H1 (cell line): ENCODE data around the gene MYH11. TPM values are rescaled to one million over a fixed set of nuclear protein-coding genes. Genes with fewer than 3 reads are reported as not detected.
"Not testable (repeated sequence)": the region's sequence is repeated elsewhere in the genome, so short reads cannot be mapped to it uniquely, and the experiment has no call there.

Experiments
- CTCF ChIA-PET: fragments of 300-600 bp; sonication (Branson Sonifier 250); formaldehyde crosslinking; loops from one replicate; lab custom pipeline; 2021; ENCODE audit not compliant: partially characterized antibody; lab: Charles Lee
- POLR2A ChIA-PET: fragments of 300-600 bp; sonication (Branson Sonifier 250); formaldehyde crosslinking; loops from one replicate; lab custom pipeline; 2021; ENCODE audit warnings: inconsistent platforms; ENCODE audit not compliant: partially characterized antibody; lab: Charles Lee
- DNase-seq, 2 experiments: peaks; one replicate each; pipeline versions ENCODE4 v3.0.0 to v3.0.0-alpha.2; 2010 to 2022; ENCODE audit warnings: low spot score in 2 of 2, low read depth in 1 of 2, mixed read lengths in 1 of 2
- FAIRE-seq: peaks from 2 replicates; lab custom pipeline; 2011; peaks lifted over from hg19 to GRCh38; lab: Jason Lieb, UNC
- H2AFZ ChIP-seq: 2 replicates; pipeline ENCODE4 v1.8.1; 2012; ENCODE audit warnings: low read length, inconsistent platforms
- H2AK5ac ChIP-seq: 2 replicates; pipeline ENCODE4 v1.6.1; 2013; ENCODE audit warnings: low read depth, low read length
- H2BK120ac ChIP-seq: replicated peaks from 2 replicates; pipeline ENCODE3; 2013; ENCODE audit warnings: low read depth, low read length, inconsistent platforms
- H2BK12ac ChIP-seq: 2 replicates; pipeline ENCODE4 v1.6.1; 2013; ENCODE audit warnings: low read depth, low read length
- H2BK15ac ChIP-seq: 2 replicates; pipeline ENCODE4 v1.6.1; 2013; ENCODE audit warnings: low read length
- H2BK20ac ChIP-seq: 2 replicates; pipeline ENCODE4 v1.6.1; 2013; ENCODE audit warnings: low read length
- H2BK5ac ChIP-seq: 2 replicates; pipeline ENCODE4 v1.6.1; 2013; ENCODE audit warnings: low read depth, low read length
- H3K14ac ChIP-seq: 2 replicates; pipeline ENCODE4 v1.6.1; 2013; ENCODE audit warnings: inconsistent platforms; ENCODE audit not compliant: insufficient read length
- H3K18ac ChIP-seq: 2 replicates; pipeline ENCODE4 v1.6.1; 2013; ENCODE audit warnings: low read length; ENCODE audit errors: extremely low read depth
- H3K23ac ChIP-seq: 2 replicates; pipeline ENCODE4 v1.6.1; 2013; ENCODE audit warnings: inconsistent platforms; ENCODE audit not compliant: insufficient read length
- H3K23me2 ChIP-seq: 2 replicates; pipeline ENCODE4 v1.6.1; 2013; ENCODE audit warnings: low read depth, low read length
- H3K27ac ChIP-seq: 2 replicates; pipeline ENCODE4 v1.6.1; 2011; ENCODE audit warnings: low read depth, low read length, inconsistent platforms
- H3K27me3 ChIP-seq, 4 experiments: replicated peaks in 1 of 4; 1 replicate in 1 of 4; 2 replicates in 3 of 4; pipeline versions ENCODE4 v1.6.1 to v1.8.1; 2011 to 2013; ENCODE audit warnings: low read length in 3 of 4, mild to moderate bottlenecking in 3 of 4, inconsistent platforms in 2 of 4, mixed read lengths in 2 of 4, moderate library complexity in 1 of 4; ENCODE audit not compliant: control insufficient read depth in 3 of 4, insufficient read depth in 3 of 4; ENCODE audit errors: extremely low read depth in 1 of 4
- H3K36me3 ChIP-seq, 4 experiments: 2 replicates each; pipeline versions ENCODE4 v1.6.1 to v1.8.1; 2011 to 2013; ENCODE audit warnings: mild to moderate bottlenecking in 4 of 4, low read length in 3 of 4, moderate library complexity in 2 of 4, control low read depth in 1 of 4, inconsistent platforms in 1 of 4; ENCODE audit not compliant: insufficient read depth in 4 of 4, control insufficient read depth in 2 of 4
- H3K4ac ChIP-seq: replicated peaks from 2 replicates; pipeline ENCODE3; 2013; ENCODE audit warnings: low read length, low read depth, mixed read lengths, inconsistent platforms; ENCODE audit not compliant: insufficient read length
- H3K4me1 ChIP-seq, 4 experiments: replicated peaks in 1 of 4; 1 replicate in 1 of 4; 2 replicates in 3 of 4; pipeline versions ENCODE4 v1.6.1 to v1.8.1; 2011 to 2013; ENCODE audit warnings: low read length in 3 of 4, inconsistent platforms in 2 of 4, mixed read lengths in 1 of 4; ENCODE audit not compliant: insufficient read depth in 4 of 4, control insufficient read depth in 3 of 4
- H3K4me2 ChIP-seq, 2 experiments: 2 replicates each; pipeline versions ENCODE4 v1.6.1 to v1.8.1; 2011 to 2013; ENCODE audit warnings: low read depth in 2 of 2, low read length in 2 of 2, control low read depth in 1 of 2, inconsistent platforms in 1 of 2, mild to moderate bottlenecking in 1 of 2; ENCODE audit not compliant: insufficient read depth in 1 of 2
- H3K4me3 ChIP-seq, 4 experiments: fragments of 200-600, 300-600 bp in 1 of 4; sonication (generic), shearing (Covaris generic), sonication (Bioruptor Twin) in 1 of 4; 2 replicates each; pipeline versions ENCODE4 v1.5.1 to v1.8.1; 2011 to 2016; ENCODE audit warnings: low read length in 4 of 4, low read depth in 3 of 4, control low read depth in 2 of 4, inconsistent platforms in 2 of 4, mild to moderate bottlenecking in 2 of 4, mixed read lengths in 1 of 4, moderate library complexity in 1 of 4; ENCODE audit not compliant: insufficient read depth in 2 of 4; ENCODE audit errors: extremely low read depth in 1 of 4
- H3K56ac ChIP-seq: replicated peaks from 2 replicates; pipeline ENCODE3; 2013; ENCODE audit warnings: low read depth, mild to moderate bottlenecking, mixed read lengths, low read length, inconsistent platforms; ENCODE audit not compliant: insufficient read length
- H3K79me1 ChIP-seq: 2 replicates; pipeline ENCODE4 v1.6.1; 2013; ENCODE audit warnings: low read depth, low read length, control low read depth
- H3K79me2 ChIP-seq, 2 experiments: 2 replicates each; pipeline versions ENCODE4 v1.6.1 to v1.8.1; 2012 to 2013; ENCODE audit warnings: low read length in 2 of 2, mild to moderate bottlenecking in 2 of 2, inconsistent platforms in 1 of 2; ENCODE audit not compliant: insufficient read depth in 2 of 2, control insufficient read depth in 1 of 2
- H3K9ac ChIP-seq, 4 experiments: replicated peaks in 1 of 4; 1 replicate in 1 of 4; 2 replicates in 3 of 4; pipeline versions ENCODE4 v1.6.1 to v1.8.1; 2011 to 2013; ENCODE audit warnings: low read depth in 3 of 4, low read length in 3 of 4, control low read depth in 2 of 4, mild to moderate bottlenecking in 2 of 4, moderate library complexity in 2 of 4, inconsistent platforms in 1 of 4; ENCODE audit errors: extremely low read depth in 1 of 4
- H3K9me3 ChIP-seq, 2 experiments: 2 replicates each; pipeline versions ENCODE4 v1.6.1 to v1.8.1; 2012 to 2013; ENCODE audit warnings: mild to moderate bottlenecking in 2 of 2, moderate library complexity in 2 of 2, control low read depth in 1 of 2, inconsistent platforms in 1 of 2, low read depth in 1 of 2, low read length in 1 of 2, mixed read lengths in 1 of 2; ENCODE audit not compliant: insufficient read depth in 2 of 2
- H4K20me1 ChIP-seq, 2 experiments: replicated peaks in 1 of 2; 2 replicates each; pipeline versions ENCODE3 to v1.8.1; 2011 to 2013; ENCODE audit warnings: inconsistent platforms in 2 of 2, low read length in 2 of 2, mild to moderate bottlenecking in 1 of 2; ENCODE audit not compliant: insufficient read depth in 2 of 2, control insufficient read depth in 1 of 2
- H4K5ac ChIP-seq: 2 replicates; pipeline ENCODE4 v1.6.1; 2013; ENCODE audit warnings: low read length, low read depth, mixed read lengths, inconsistent platforms; ENCODE audit not compliant: insufficient read length
- H4K8ac ChIP-seq: 2 replicates; pipeline ENCODE4 v1.8.0; 2013; ENCODE audit warnings: mild to moderate bottlenecking, moderate library complexity, low read length, inconsistent platforms; ENCODE audit not compliant: insufficient read depth; ENCODE audit errors: extremely low read depth
- H4K91ac ChIP-seq: replicated peaks from 2 replicates; pipeline ENCODE3; 2013; ENCODE audit warnings: low read length, mixed read lengths, inconsistent platforms; ENCODE audit not compliant: insufficient read length
- WGBS, 2 experiments: shearing (Covaris generic) in 1 of 2; methylation state at CpG; one replicate each; pipeline versions ENCODE4 v1.1.6 to v1.1.7; 2013 to 2015; ENCODE audit warnings: low lambda C conversion rate in 2 of 2, mixed read lengths in 2 of 2, inconsistent platforms in 1 of 2, low coverage in 1 of 2, missing lambda C conversion rate in 1 of 2; ENCODE audit not compliant: insufficient replicate concordance in 2 of 2, insufficient coverage in 1 of 2, insufficient read length in 1 of 2; ENCODE audit errors: extremely low coverage in 1 of 2, missing lambda C conversion rate in 1 of 2; 5-methylcytosine and 5-hydroxymethylcytosine counted together
- polyA plus RNA-seq, 7 experiments: library from polyadenylated mRNA; depleted of rRNA in 3 of 7; stranded (reverse) in 5 of 7; unstranded in 2 of 7; fragments of >200 nt in 5 of 7; fragments of 200-250 nt in 2 of 7; gene quantifications; 1 replicate in 5 of 7; 2 replicates in 1 of 7; 4 replicates in 1 of 7; pipeline versions ENCODE4 v1.2.1 to v1.2.3, GENCODE V29; 2011 to 2013; ENCODE audit warnings: missing spikeins in 2 of 7, mixed read lengths in 2 of 7
- total RNA-seq: library from RNA; stranded (reverse); fragmentation: NEBNext Ultra II Directional; extraction: Animal tissue kit (Norgen Biotek cat#: 25700); gene quantifications from 2 replicates; pipeline ENCODE4 v1.2.1, GENCODE V29; 2021

MYH11 gene
- total and polyA plus RNA-seq, 2 of the 8 experiments (the other 6 are each of a cell fraction or from before 2014, with no cell fraction given): 0.11 to 0.78 TPM

DNA sequence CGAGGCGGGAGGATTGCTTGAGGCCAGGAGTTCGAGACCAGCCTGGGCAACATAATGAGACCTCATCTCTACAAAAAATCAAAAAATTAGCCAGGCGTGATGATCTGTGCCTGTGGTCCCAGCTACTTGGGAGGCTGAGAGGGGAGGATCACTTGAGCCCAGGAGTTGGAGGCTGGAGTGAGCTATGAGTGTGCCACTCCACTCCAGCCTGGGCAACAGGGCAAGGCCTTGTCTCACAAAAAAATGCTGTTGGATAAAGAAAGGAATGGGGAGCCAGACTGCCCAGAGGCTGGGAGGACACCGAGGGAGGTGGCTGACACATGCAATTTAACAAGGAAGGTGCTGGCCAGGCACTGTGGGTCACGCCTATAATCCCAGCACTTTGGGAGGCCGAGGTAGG is 47.5 kb downstream of the MYH11 start:
- 81% methylated on average over 7 of the region's 7 CpGs; no CpG with 5 or more reads in 1 of the 2 experiments for WGBS, 2 experiments
- H3K36me3 ChIP-seq, POLR2A ChIA-PET, H3K14ac ChIP-seq, H4K20me1 ChIP-seq, H2BK5ac ChIP-seq, H4K8ac ChIP-seq, H3K4ac ChIP-seq, H3K18ac ChIP-seq, H2BK15ac ChIP-seq, H3K9me3 ChIP-seq, H4K5ac ChIP-seq, H2BK120ac ChIP-seq, H3K27ac ChIP-seq, H3K23ac ChIP-seq, H2AFZ ChIP-seq, H3K27me3 ChIP-seq, H2BK20ac ChIP-seq, H3K4me3 ChIP-seq, H2BK12ac ChIP-seq, H3K56ac ChIP-seq, H2AK5ac ChIP-seq, H3K79me2 ChIP-seq, H3K9ac ChIP-seq, DNase-seq, H4K91ac ChIP-seq, H3K79me1 ChIP-seq, FAIRE-seq, H3K4me2 ChIP-seq, H3K23me2 ChIP-seq: not testable (repeated sequence)
- H3K4me1 ChIP-seq: peaks cover 0 to 13% (median 6%) of the 10 kb centered on the region in 4 experiments; a peak in 6 of 7 replicates
- CTCF ChIA-PET: interaction anchor here (0.5 to 1.6 kb wide), 4 partner anchors 10 to 319 kb away, joined by 3 to 6 read pairs (median 4); no protein-coding TSS in a partner anchor
